ENCODE data around the gene CDKN2B.

Gene CDKN2B

GRCh38 chr9:22033012-22033630 is 24.0 kb upstream of the CDKN2B start:
- no peak for DNase-seq (ENCODE audit: low read depth)

GRCh38 chr9:22031655-22032411 is 22.7 kb upstream of the CDKN2B start:
- DNase-seq (ENCODE audit: low read depth), result no peak

GRCh38 chr9:22030101-22030598 is 21.0 kb upstream of the CDKN2B start:
- peak; percentile 77 for DNase-seq (ENCODE audit: low read depth)

- DNase-seq (ENCODE audit: low read depth), result no peak
Observed at GRCh38 chr9:22029231-22029630, 20.1 kb upstream of the CDKN2B start.

GRCh38 chr9:22028394-22028793 is 19.3 kb upstream of the CDKN2B start:
- DNase-seq (ENCODE audit: low read depth), result no peak

- DNase-seq (ENCODE audit: low read depth), result no peak
Observed at GRCh38 chr9:22026696-22027095, 17.6 kb upstream of the CDKN2B start.

GRCh38 chr9:22022396-22022795 is 13.3 kb upstream of the CDKN2B start:
- DNase-seq (ENCODE audit: low read depth), result no peak

GRCh38 chr9:22010866-22011625 is 1.9 kb upstream of the CDKN2B start:
- no peak for DNase-seq (ENCODE audit: low read depth)

GRCh38 chr9:22009506-22009867 is 382 bp upstream of the CDKN2B start:
- DNase-seq (ENCODE audit: low read depth), result no peak

- no peak for DNase-seq (ENCODE audit: low read depth)
Observed at GRCh38 chr9:22008384-22008716, 755 bp downstream of the CDKN2B start.

- DNase-seq (ENCODE audit: low read depth), result peak; percentile 64
Observed at GRCh38 chr9:22005702-22006606, 3.2 kb downstream of the CDKN2B start.

GRCh38 chr9:22005021-22005701 is 3.9 kb downstream of the CDKN2B start:
- peak; percentile 64 for DNase-seq (ENCODE audit: low read depth)

- no peak for DNase-seq (ENCODE audit: low read depth)
Observed at GRCh38 chr9:22002038-22002437, 7.1 kb downstream of the CDKN2B start.

GRCh38 chr9:21998026-21998425 is 11.1 kb downstream of the CDKN2B start:
- DNase-seq (ENCODE audit: low read depth), result no peak

GRCh38 chr9:21997480-21997879 is 11.6 kb downstream of the CDKN2B start:
- no peak for DNase-seq (ENCODE audit: low read depth)

GRCh38 chr9:21996858-21997257 is 12.2 kb downstream of the CDKN2B start:
- no peak for DNase-seq (ENCODE audit: low read depth)

GRCh38 chr9:21996438-21996837 is 12.7 kb downstream of the CDKN2B start:
- no peak for DNase-seq (ENCODE audit: low read depth)

GRCh38 chr9:21995666-21996398 is 13.3 kb downstream of the CDKN2B start:
- peak; percentile 77 for DNase-seq (ENCODE audit: low read depth)

GRCh38 chr9:21995006-21995665 is 14.0 kb downstream of the CDKN2B start:
- peak; percentile 77 for DNase-seq (ENCODE audit: low read depth)

- peak; percentile 78 for DNase-seq (ENCODE audit: low read depth)
Observed at GRCh38 chr9:21994556-21995005, 14.5 kb downstream of the CDKN2B start, which contains the start of gene CDKN2B-AS1. Gene CDKN2B-AS1 (plus strand): TSS chr9:21994791.
